ENCODE results near the gene SURF6. TPM values are rescaled to one million over a fixed set of nuclear protein-coding genes. Genes with fewer than 3 reads are reported as not detected.
"Not testable (repeated sequence)": the region's sequence is repeated elsewhere in the genome, so short reads cannot be mapped to it uniquely, and the experiment has no call there.

SURF6 gene
- total RNA-seq, 1 experiment from 2014 or later, result 56.3 TPM

GRCh38 chr9:133377721-133378216, 41.8 kb upstream of the SURF6 start:
- Histone ChIP-seq H3K4me1 (ENCODE audit: insufficient read depth, low read length) (no peaks in the 10 kb centered on the region), H4K8ac (replicated peaks; ENCODE audit: insufficient read length, low read depth, low read length) (no peak overlapping the region), H3K56ac (ENCODE audit: insufficient read length, low read depth, low read length) (no peak overlapping the region), H3K4me2 (ENCODE audit: insufficient read depth, insufficient read length, low read length) (no peak overlapping the region), H3K79me1 (ENCODE audit: insufficient read depth, low read depth, low read length, poor library complexity, severe bottlenecking) (peaks cover 4% of the 10 kb centered on the region), H3T11ph (ENCODE audit: low read length) (no peak overlapping the region), H2BK20ac (ENCODE audit: low read depth, low read length, poor library complexity, severe bottlenecking) (no peak overlapping the region), H3K27me3 (ENCODE audit: insufficient read depth, low read length) (no peaks in the 10 kb centered on the region), H3K14ac (ENCODE audit: insufficient read depth, low read length) (no peak overlapping the region), H3K23me2 (ENCODE audit: insufficient read length, low read depth, low read length, poor library complexity, severe bottlenecking) (peaks cover 6% of the 10 kb centered on the region), H2BK120ac (ENCODE audit: low read depth, low read length, poor library complexity, severe bottlenecking) (no peak overlapping the region), H2AFZ (ENCODE audit: low read length) (no peak overlapping the region), H3K9me3 (ENCODE audit: control insufficient read depth, low read depth, low read length) (no peaks in the 10 kb centered on the region), H2BK12ac (ENCODE audit: insufficient read length, low read depth, low read length) (no peak overlapping the region), H3K79me2 (ENCODE audit: insufficient read depth, low read length) (peaks cover 16% of the 10 kb centered on the region; the same call in 1 of the 2 replicates), H2BK15ac (ENCODE audit: low read depth, low read length) (no peak overlapping the region), H2BK5ac (ENCODE audit: insufficient read length, low read length) (no peak overlapping the region), H3K4ac (ENCODE audit: low read depth, low read length) (no peak overlapping the region), H3K18ac (ENCODE audit: insufficient read length, low read depth, low read length) (no peak overlapping the region), H4K5ac (ENCODE audit: insufficient read length, low read depth, low read length) (no peak overlapping the region), H3K23ac (ENCODE audit: insufficient read length, low read depth, low read length) (no peak overlapping the region), H2AK5ac (ENCODE audit: insufficient read length, low read length) (no peak overlapping the region), H4K20me1 (ENCODE audit: control insufficient read depth, insufficient read depth, insufficient read length) (peaks cover 3% of the 10 kb centered on the region), H4K91ac (ENCODE audit: insufficient read length, low read depth, low read length) (no peak overlapping the region), H3K27ac (ENCODE audit: insufficient read length, low read depth, low read length) (no peak overlapping the region), H3K9ac (ENCODE audit: extremely low read depth, insufficient read length, low read length) (no peak overlapping the region)
- no peak overlapping the region for H3K4me3 Mint-ChIP-seq
- H3K4me1 Mint-ChIP-seq, result peaks cover 6 to 11% of the 10 kb centered on the region in 2 experiments
- no peak overlapping the region for H3K27ac Mint-ChIP-seq
- H3K9me3 Mint-ChIP-seq, result peaks cover 3 to 4% of the 10 kb centered on the region in 2 experiments; a peak in 3 of 5 replicates
- peaks cover 7 to 14% (median 9%) of the 10 kb centered on the region in 3 experiments; a peak in 6 of 7 replicates for H3K36me3 Mint-ChIP-seq (ENCODE audit: insufficient read depth in 1 of 3, low read depth in 3 of 3)
- no CpG with 5 or more reads among the region's 6 CpGs for WGBS (ENCODE audit: extremely low coverage, insufficient read length, low lambda C conversion rate)
- no peak for TF ChIP-seq CTCF (conservative IDR thresholded peaks at IDR 0.05)
- peaks cover 30% of the 10 kb centered on the region for H3K27me3 Mint-ChIP-seq (ENCODE audit: low read depth)
- no peak for DNase-seq

- Mint-ChIP-seq H3K4me3 (peak overlapping the region; percentile 76 to 95; a peak in 4 of 5 replicates), H3K4me1 (peaks cover 9 to 11% of the 10 kb centered on the region in 2 experiments), H3K36me3 (ENCODE audit: insufficient read depth in 1 of 3, low read depth in 3 of 3) (peaks cover 10 to 18% (median 12%) of the 10 kb centered on the region in 3 experiments; a peak in 6 of 7 replicates), H3K27me3 (ENCODE audit: low read depth) (peaks cover 30% of the 10 kb centered on the region)
- not testable (repeated sequence) for H3K27ac Mint-ChIP-seq; H3K23ac ChIP-seq (ENCODE audit: insufficient read length, low read depth, low read length); H3K27me3 ChIP-seq (ENCODE audit: insufficient read depth, low read length); H2AFZ ChIP-seq (ENCODE audit: low read length); H4K20me1 ChIP-seq (ENCODE audit: control insufficient read depth, insufficient read depth, insufficient read length); H4K8ac ChIP-seq (replicated peaks; ENCODE audit: insufficient read length, low read depth, low read length); H2BK15ac ChIP-seq (ENCODE audit: low read depth, low read length); H3K18ac ChIP-seq (ENCODE audit: insufficient read length, low read depth, low read length); H3K4ac ChIP-seq (ENCODE audit: low read depth, low read length); H2BK5ac ChIP-seq (ENCODE audit: insufficient read length, low read length); H4K5ac ChIP-seq (ENCODE audit: insufficient read length, low read depth, low read length); H3K14ac ChIP-seq (ENCODE audit: insufficient read depth, low read length); H3K23me2 ChIP-seq (ENCODE audit: insufficient read length, low read depth, low read length, poor library complexity, severe bottlenecking); H2BK20ac ChIP-seq (ENCODE audit: low read depth, low read length, poor library complexity, severe bottlenecking); H4K91ac ChIP-seq (ENCODE audit: insufficient read length, low read depth, low read length); H3T11ph ChIP-seq (ENCODE audit: low read length); H3K79me1 ChIP-seq (ENCODE audit: insufficient read depth, low read depth, low read length, poor library complexity, severe bottlenecking); DNase-seq; H3K9me3 Mint-ChIP-seq; H3K9ac ChIP-seq (ENCODE audit: extremely low read depth, insufficient read length, low read length); H2BK12ac ChIP-seq (ENCODE audit: insufficient read length, low read depth, low read length); H3K4me1 ChIP-seq (ENCODE audit: insufficient read depth, low read length); H3K56ac ChIP-seq (ENCODE audit: insufficient read length, low read depth, low read length); H3K27ac ChIP-seq (ENCODE audit: insufficient read length, low read depth, low read length); H2BK120ac ChIP-seq (ENCODE audit: low read depth, low read length, poor library complexity, severe bottlenecking); H3K9me3 ChIP-seq (ENCODE audit: control insufficient read depth, low read depth, low read length); H3K4me2 ChIP-seq (ENCODE audit: insufficient read depth, insufficient read length, low read length); H2AK5ac ChIP-seq (ENCODE audit: insufficient read length, low read length)
- WGBS (ENCODE audit: extremely low coverage, insufficient read length, low lambda C conversion rate), result no CpG with 5 or more reads among the region's 14 CpGs
- peaks cover 21% of the 10 kb centered on the region; the same call in 1 of the 2 replicates for H3K79me2 ChIP-seq (ENCODE audit: insufficient read depth, low read length)
Measured at GRCh38 chr9:133377280-133377679, 41.3 kb upstream of the SURF6 start.

Data from H9 (cell line).